Bronchial epithelial cell (primary cell): Measurements from ENCODE around the gene CDHR2. TPM values are rescaled to one million over a fixed set of nuclear protein-coding genes. Genes with fewer than 3 reads are reported as not detected.

ENCODE experiments used
- DNase-seq: peaks from one replicate; pipeline ENCODE4 v3.0.0-alpha.2; 2010; ENCODE audit warnings: low read depth
- FAIRE-seq: peaks from 2 replicates; lab custom pipeline; 2011; peaks lifted over from hg19 to GRCh38; lab: Jason Lieb, UNC
- H3K27me3 ChIP-seq: 2 replicates; pipeline ENCODE4 v1.5.1; 2011; ENCODE audit warnings: low read length; ENCODE audit not compliant: control insufficient read depth, insufficient read depth
- H3K36me3 ChIP-seq: 2 replicates; pipeline ENCODE4 v1.5.1; 2011; ENCODE audit warnings: low read length; ENCODE audit not compliant: control insufficient read depth, insufficient read depth
- H3K4me3 ChIP-seq: 2 replicates; pipeline ENCODE4 v1.5.1; 2011; ENCODE audit warnings: mild to moderate bottlenecking, low read depth, low read length, control low read depth
- total RNA-seq: library from RNA; depleted of rRNA; stranded (reverse); fragments of >200 nt; gene quantifications from 2 replicates; pipeline ENCODE4 v1.2.1, GENCODE V29; 2014
- TF ChIP-seq, protein P1 (sequence below): IDR thresholded peaks from 2 replicates; pipeline ENCODE4 v1.5.1; 2011; ENCODE audit warnings: mild to moderate bottlenecking, moderate library complexity, low read length, control low read depth, inconsistent platforms; ENCODE audit not compliant: insufficient read depth, severe bottlenecking

The CDHR2 gene
- total RNA-seq, 1 donor from 2014 or later, result under 0.01 TPM

DNA sequence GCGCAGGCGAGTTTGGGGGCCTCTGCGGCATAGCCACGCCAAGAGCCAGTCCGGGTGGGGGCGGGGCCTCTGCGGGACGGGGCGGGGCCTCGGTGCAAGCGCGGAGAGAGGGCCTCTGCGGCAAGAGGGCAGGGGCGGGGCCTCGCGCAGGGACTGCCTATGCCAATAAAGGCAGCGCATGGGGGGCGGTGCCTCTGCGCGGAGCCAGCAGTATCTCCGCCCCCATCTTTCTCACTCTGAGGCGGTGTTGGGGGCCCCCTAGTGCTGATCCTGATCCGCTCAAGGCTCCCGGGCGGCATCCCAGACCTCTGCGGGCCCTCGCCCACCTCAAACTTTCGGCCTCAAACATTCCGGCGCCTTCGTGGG lies 70.0 kb downstream of the CDHR2 start:
- no peak overlapping the region for H3K4me3 ChIP-seq
- FAIRE-seq (no peak), DNase-seq (peak; percentile 61)
- H3K27me3 ChIP-seq, result peaks cover 23% of the 10 kb centered on the region
- H3K36me3 ChIP-seq, result no peaks in the 10 kb centered on the region
- TF ChIP-seq, protein P1, sequence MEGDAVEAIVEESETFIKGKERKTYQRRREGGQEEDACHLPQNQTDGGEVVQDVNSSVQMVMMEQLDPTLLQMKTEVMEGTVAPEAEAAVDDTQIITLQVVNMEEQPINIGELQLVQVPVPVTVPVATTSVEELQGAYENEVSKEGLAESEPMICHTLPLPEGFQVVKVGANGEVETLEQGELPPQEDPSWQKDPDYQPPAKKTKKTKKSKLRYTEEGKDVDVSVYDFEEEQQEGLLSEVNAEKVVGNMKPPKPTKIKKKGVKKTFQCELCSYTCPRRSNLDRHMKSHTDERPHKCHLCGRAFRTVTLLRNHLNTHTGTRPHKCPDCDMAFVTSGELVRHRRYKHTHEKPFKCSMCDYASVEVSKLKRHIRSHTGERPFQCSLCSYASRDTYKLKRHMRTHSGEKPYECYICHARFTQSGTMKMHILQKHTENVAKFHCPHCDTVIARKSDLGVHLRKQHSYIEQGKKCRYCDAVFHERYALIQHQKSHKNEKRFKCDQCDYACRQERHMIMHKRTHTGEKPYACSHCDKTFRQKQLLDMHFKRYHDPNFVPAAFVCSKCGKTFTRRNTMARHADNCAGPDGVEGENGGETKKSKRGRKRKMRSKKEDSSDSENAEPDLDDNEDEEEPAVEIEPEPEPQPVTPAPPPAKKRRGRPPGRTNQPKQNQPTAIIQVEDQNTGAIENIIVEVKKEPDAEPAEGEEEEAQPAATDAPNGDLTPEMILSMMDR, result peak; percentile 38

- H3K27me3 ChIP-seq, result peaks cover 23% of the 10 kb centered on the region
- no peaks in the 10 kb centered on the region for H3K36me3 ChIP-seq
- FAIRE-seq (no peak), DNase-seq (no peak)
- TF ChIP-seq, protein P1, result no peak
- no peak overlapping the region for H3K4me3 ChIP-seq
These were observed 70.6 kb downstream of the CDHR2 start for GRCh38 chr5:176619569-176620332.

GRCh38 chr5:176620333-176620981 lies 71.3 kb downstream of the CDHR2 start:
- Histone ChIP-seq H3K4me3 (no peak overlapping the region), H3K27me3 (peaks cover 23% of the 10 kb centered on the region), H3K36me3 (no peaks in the 10 kb centered on the region)
- TF ChIP-seq, protein P1, result no peak
- FAIRE-seq (no peak), DNase-seq (no peak)

DNA sequence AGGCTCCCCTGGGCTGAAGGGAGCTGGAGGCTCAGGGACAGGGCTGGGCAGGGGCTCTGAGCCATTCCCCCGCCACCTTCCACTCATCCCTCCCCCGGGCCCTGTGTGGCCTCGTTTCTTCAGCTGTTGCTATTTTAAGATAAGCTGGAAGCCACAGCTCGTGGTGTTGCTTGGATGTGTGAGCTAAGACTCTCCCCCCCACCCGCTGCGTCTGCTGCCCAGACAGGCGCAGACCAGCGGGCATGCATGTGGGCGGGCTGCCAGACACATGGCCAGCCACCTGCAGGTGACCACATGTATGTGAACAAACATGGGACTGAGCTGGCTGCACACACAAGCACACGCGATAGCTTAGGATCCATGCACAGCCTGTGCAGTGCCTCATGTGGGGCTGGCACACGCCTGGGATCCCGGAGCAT lies 72.5 kb downstream of the CDHR2 start:
- H3K27me3 ChIP-seq, result peaks cover 21% of the 10 kb centered on the region
- DNase-seq (no peak), FAIRE-seq (no peak)
- H3K4me3 ChIP-seq, result no peak overlapping the region
- TF ChIP-seq, protein P1, result no peak
- no peaks in the 10 kb centered on the region for H3K36me3 ChIP-seq

DNA sequence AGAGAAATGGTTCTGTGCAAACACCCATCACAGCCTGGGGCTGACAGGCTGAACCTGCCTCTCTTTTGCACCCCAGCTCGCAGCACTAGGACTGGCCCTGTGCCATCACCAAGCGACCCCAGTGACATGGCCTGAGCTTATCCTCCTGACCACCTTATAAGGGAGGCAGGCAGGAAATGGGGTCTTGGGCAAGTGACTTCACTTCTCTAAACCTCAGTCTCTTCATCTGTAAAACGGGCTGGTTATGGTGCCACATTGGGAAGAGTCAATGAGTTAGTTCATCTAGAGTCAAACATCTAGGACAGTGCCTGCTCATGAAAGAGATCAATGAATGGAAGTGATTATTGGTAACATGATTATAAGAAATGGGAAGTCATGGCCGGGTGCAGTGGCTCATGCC lies 75.0 kb downstream of the CDHR2 start:
- Histone ChIP-seq H3K27me3 (peaks cover 16% of the 10 kb centered on the region), H3K36me3 (no peaks in the 10 kb centered on the region), H3K4me3 (no peak overlapping the region)
- DNase-seq (no peak), FAIRE-seq (no peak)
- TF ChIP-seq, protein P1, result no peak

DNA sequence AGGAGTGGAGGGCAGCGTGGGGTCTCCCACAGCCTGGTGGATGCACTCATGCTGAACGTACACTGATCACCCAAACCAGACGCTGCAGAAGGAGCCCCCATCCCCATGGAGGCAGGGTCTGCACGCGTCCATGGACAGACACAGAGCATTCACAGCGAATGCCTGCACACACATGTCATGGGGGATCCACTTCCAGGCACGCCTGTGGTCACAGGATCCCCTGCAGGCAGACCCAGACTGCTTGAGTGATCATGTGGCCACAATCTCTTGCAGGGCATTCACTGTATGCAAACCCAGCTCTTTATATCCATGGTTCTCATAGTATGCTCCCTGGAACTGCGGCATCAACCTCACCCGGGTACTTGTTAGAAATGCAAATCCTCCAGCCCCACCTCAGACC lies 75.8 kb downstream of the CDHR2 start:
- Histone ChIP-seq H3K36me3 (no peaks in the 10 kb centered on the region), H3K27me3 (peaks cover 11% of the 10 kb centered on the region), H3K4me3 (no peak overlapping the region)
- DNase-seq (no peak), FAIRE-seq (no peak)
- TF ChIP-seq, protein P1, result no peak
